Activated naive CD4-positive, alpha-beta T cell treated with anti-CD3 and anti-CD28 coated beads, Interleukin-2, amount 50 U/mL, for 72 hours (primary cell): ENCODE data around the gene CAPN9. TPM values are rescaled to one million over a fixed set of nuclear protein-coding genes. Genes with fewer than 3 reads are reported as not detected.

Source experiments
- ATAC-seq, 2 donors: fragments of 150-1000 bp; cut with Tn5 transposase; 2 replicates each; pipeline ENCODE4 v1.10.0; 2021; ENCODE audit warnings: mild to moderate bottlenecking in 2 of 2, moderate library complexity in 2 of 2
- DNase-seq, 2 donors: peaks; one replicate each; pipeline ENCODE4 v3.0.0; 2021 to 2022; ENCODE audit warnings: low spot score in 2 of 2
- H3K27ac Mint-ChIP-seq, 2 donors: one replicate each; pipeline ENCODE4 v1.8.0; 2022; ENCODE audit warnings: mild to moderate bottlenecking in 2 of 2, mixed read lengths in 2 of 2
- H3K36me3 Mint-ChIP-seq, 2 donors: one replicate each; pipeline ENCODE4 v1.8.0; 2022; ENCODE audit warnings: mixed read lengths in 2 of 2
- H3K9me3 Mint-ChIP-seq, 2 donors: one replicate each; pipeline ENCODE4 v1.8.0; 2022; ENCODE audit warnings: mixed read lengths in 2 of 2
- total RNA-seq, 2 donors: library from RNA; stranded (reverse); gene quantifications; one replicate each; pipeline ENCODE4 v1.2.3, GENCODE V29; 2022

Gene CAPN9
- total RNA-seq, 2 donors from 2014 or later, result not detected

- no peak overlapping the region for H3K27ac Mint-ChIP-seq
- H3K36me3 Mint-ChIP-seq, result no peaks in the 10 kb centered on the region
- DNase-seq (no peak), ATAC-seq (no peak)
- H3K9me3 Mint-ChIP-seq, result no peaks in the 10 kb centered on the region
Observed at GRCh38 chr1:230728710-230729392, 18.3 kb upstream of the CAPN9 start.

GRCh38 chr1:230730977-230731376, 16.2 kb upstream of the CAPN9 start:
- DNase-seq (no peak), ATAC-seq (no peak)
- Mint-ChIP-seq H3K27ac (no peak overlapping the region), H3K36me3 (no peaks in the 10 kb centered on the region), H3K9me3 (no peaks in the 10 kb centered on the region)

GRCh38 chr1:230735447-230735846, 11.7 kb upstream of the CAPN9 start:
- Mint-ChIP-seq H3K9me3 (peaks cover 0 to 4% of the 10 kb centered on the region in 2 donors), H3K27ac (no peak overlapping the region), H3K36me3 (no peaks in the 10 kb centered on the region)
- ATAC-seq (no peak), DNase-seq (no peak)

- no peak for DNase-seq
- H3K36me3 Mint-ChIP-seq, result no peaks in the 10 kb centered on the region
- no peak for ATAC-seq
- H3K9me3 Mint-ChIP-seq, result peaks cover 0 to 4% of the 10 kb centered on the region in 2 donors
- H3K27ac Mint-ChIP-seq, result no peak overlapping the region
Observed at GRCh38 chr1:230737622-230738262, 9.4 kb upstream of the CAPN9 start.

- DNase-seq, result no peak
- peaks cover 0 to 4% of the 10 kb centered on the region in 2 donors for H3K9me3 Mint-ChIP-seq
- H3K36me3 Mint-ChIP-seq, result no peaks in the 10 kb centered on the region
- ATAC-seq, result no peak
- no peak overlapping the region for H3K27ac Mint-ChIP-seq
Observed at GRCh38 chr1:230739564-230740290, 7.5 kb upstream of the CAPN9 start.

GRCh38 chr1:230743899-230744298, 3.3 kb upstream of the CAPN9 start:
- Mint-ChIP-seq H3K9me3 (no peaks in the 10 kb centered on the region), H3K27ac (no peak overlapping the region), H3K36me3 (no peaks in the 10 kb centered on the region)
- no peak for DNase-seq
- ATAC-seq, result no peak

GRCh38 chr1:230744382-230744781, 2.8 kb upstream of the CAPN9 start:
- no peaks in the 10 kb centered on the region for H3K36me3 Mint-ChIP-seq
- no peak overlapping the region for H3K27ac Mint-ChIP-seq
- no peak for ATAC-seq
- no peak for DNase-seq
- H3K9me3 Mint-ChIP-seq, result no peaks in the 10 kb centered on the region

- no peaks in the 10 kb centered on the region for H3K9me3 Mint-ChIP-seq
- no peak overlapping the region for H3K27ac Mint-ChIP-seq
- DNase-seq, result no peak
- no peak for ATAC-seq
- no peaks in the 10 kb centered on the region for H3K36me3 Mint-ChIP-seq
Observed at GRCh38 chr1:230745071-230745470, 2.1 kb upstream of the CAPN9 start.

- H3K9me3 Mint-ChIP-seq, result no peaks in the 10 kb centered on the region
- H3K27ac Mint-ChIP-seq, result no peak overlapping the region
- no peaks in the 10 kb centered on the region for H3K36me3 Mint-ChIP-seq
- no peak for ATAC-seq
- DNase-seq, result no peak
Observed at GRCh38 chr1:230746617-230747016, 571 bp upstream of the CAPN9 start.

GRCh38 chr1:230747890-230748800, 957 bp downstream of the CAPN9 start:
- H3K9me3 Mint-ChIP-seq, result no peaks in the 10 kb centered on the region
- no peak for ATAC-seq

GRCh38 chr1:230749150-230749549, 2.0 kb downstream of the CAPN9 start:
- Mint-ChIP-seq H3K9me3 (no peaks in the 10 kb centered on the region), H3K36me3 (no peaks in the 10 kb centered on the region), H3K27ac (no peak overlapping the region)
- no peak for DNase-seq
- ATAC-seq, result no peak

More at GRCh38 chr1:230747890-230748800, 957 bp downstream of the CAPN9 start:
- no peak for DNase-seq
- Mint-ChIP-seq H3K27ac (no peak overlapping the region), H3K36me3 (no peaks in the 10 kb centered on the region)

GRCh38 chr1:230749635-230750034, 2.4 kb downstream of the CAPN9 start:
- no peaks in the 10 kb centered on the region for H3K9me3 Mint-ChIP-seq
- H3K36me3 Mint-ChIP-seq, result no peaks in the 10 kb centered on the region
- H3K27ac Mint-ChIP-seq, result no peak overlapping the region
- ATAC-seq, result no peak
- DNase-seq, result no peak

- Mint-ChIP-seq H3K27ac (no peak overlapping the region), H3K36me3 (no peaks in the 10 kb centered on the region), H3K9me3 (no peaks in the 10 kb centered on the region)
- DNase-seq, result no peak
- ATAC-seq, result no peak
Observed at GRCh38 chr1:230750576-230750975, 3.4 kb downstream of the CAPN9 start.

GRCh38 chr1:230750986-230751625, 3.9 kb downstream of the CAPN9 start:
- Mint-ChIP-seq H3K27ac (peak overlapping the region in 1 of 2 donors; percentile 14), H3K9me3 (no peaks in the 10 kb centered on the region), H3K36me3 (no peaks in the 10 kb centered on the region)
- no peak for DNase-seq
- ATAC-seq, result no peak

GRCh38 chr1:230752407-230752806, 5.2 kb downstream of the CAPN9 start:
- H3K9me3 Mint-ChIP-seq, result no peaks in the 10 kb centered on the region
- DNase-seq (no peak), ATAC-seq (no peak)
- no peak overlapping the region for H3K27ac Mint-ChIP-seq
- no peaks in the 10 kb centered on the region for H3K36me3 Mint-ChIP-seq

- Mint-ChIP-seq H3K36me3 (no peaks in the 10 kb centered on the region), H3K9me3 (no peaks in the 10 kb centered on the region), H3K27ac (no peak overlapping the region)
- no peak for DNase-seq
- no peak for ATAC-seq
Observed at GRCh38 chr1:230753191-230753585, 6.0 kb downstream of the CAPN9 start.
